Muscle layer of colon (tissue), 2 donors: ENCODE data around the gene MAP3K21.

Experiments used
- H3K27ac ChIP-seq: one replicate; pipeline ENCODE4 v1.7.0; 2013; ENCODE audit warnings: low read depth, mild to moderate bottlenecking, low read length, moderate library complexity
- H3K27me3 ChIP-seq, 2 donors: one replicate each; pipeline ENCODE4 v1.7.0; 2013; ENCODE audit warnings: low read length in 2 of 2, mild to moderate bottlenecking in 2 of 2; ENCODE audit not compliant: insufficient read depth in 2 of 2, control insufficient read depth in 1 of 2
- H3K36me3 ChIP-seq: one replicate; pipeline ENCODE4 v1.7.0; 2013; ENCODE audit warnings: mild to moderate bottlenecking, low read length; ENCODE audit not compliant: insufficient read depth
- H3K4me1 ChIP-seq: one replicate; pipeline ENCODE4 v1.7.0; 2013; ENCODE audit warnings: mild to moderate bottlenecking, low read length; ENCODE audit not compliant: insufficient read depth
- H3K4me3 ChIP-seq, 2 donors: one replicate each; pipeline ENCODE4 v1.7.0; 2013; ENCODE audit warnings: low read length in 2 of 2, low read depth in 1 of 2, mild to moderate bottlenecking in 1 of 2, moderate library complexity in 1 of 2
- H3K9ac ChIP-seq: one replicate; pipeline ENCODE4 v1.7.0; 2013; ENCODE audit warnings: low read length
- H3K9me3 ChIP-seq: one replicate; pipeline ENCODE4 v1.7.0; 2013; ENCODE audit warnings: mild to moderate bottlenecking, low read length
- donor health status: abdominal sarcoma.
- donor health status: Adenocarcinoma of cecum.

The MAP3K21 gene

DNA sequence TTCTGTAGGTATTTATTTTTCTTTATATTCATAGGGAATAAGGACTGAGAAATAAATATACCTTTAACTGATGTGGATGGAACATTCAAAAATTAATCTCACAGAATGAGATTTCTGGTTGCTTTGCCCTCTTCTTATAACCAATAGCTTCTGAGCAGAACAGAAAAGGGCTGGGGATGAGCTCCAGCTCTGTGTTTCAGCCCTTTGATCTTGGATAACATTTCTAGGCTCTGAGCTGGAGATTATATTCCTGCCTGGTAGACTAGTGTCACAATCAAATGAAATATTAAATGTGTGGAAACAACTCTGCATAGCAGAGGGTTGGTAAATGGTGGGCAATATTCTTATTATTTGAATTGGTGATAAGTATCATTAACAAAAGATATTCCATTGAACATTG, 14.6 kb downstream of the MAP3K21 start:
- Histone ChIP-seq H3K4me3 (no peak overlapping the region), H3K27ac (no peak overlapping the region), H3K9ac (no peak overlapping the region), H3K36me3 (no peaks in the 10 kb centered on the region), H3K4me1 (no peaks in the 10 kb centered on the region), H3K27me3 (peaks cover 0 to 5% of the 10 kb centered on the region in 2 donors), H3K9me3 (no peaks in the 10 kb centered on the region)

DNA sequence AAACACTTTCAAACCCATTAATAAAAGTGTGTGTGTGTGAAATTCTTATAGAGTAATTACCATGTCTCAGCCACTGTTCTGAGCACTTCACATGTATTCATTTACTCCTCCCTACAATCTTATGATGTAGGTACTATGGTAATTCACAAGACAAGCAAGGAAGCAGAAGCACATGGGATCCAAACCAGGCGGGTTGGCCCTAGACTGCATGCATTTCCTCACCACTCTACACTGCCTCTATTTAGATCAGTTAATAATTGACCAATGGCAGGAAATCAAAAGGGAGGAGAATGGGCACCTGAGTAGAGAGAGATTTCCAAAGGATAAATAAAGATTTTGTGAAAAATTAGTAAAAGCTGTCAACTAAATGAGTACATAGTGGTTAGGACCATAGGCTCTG, 15.7 kb downstream of the MAP3K21 start:
- Histone ChIP-seq H3K36me3 (no peaks in the 10 kb centered on the region), H3K9ac (no peak overlapping the region), H3K4me1 (no peaks in the 10 kb centered on the region), H3K9me3 (no peaks in the 10 kb centered on the region), H3K27me3 (peaks cover 0 to 5% of the 10 kb centered on the region in 2 donors), H3K27ac (no peak overlapping the region), H3K4me3 (no peak overlapping the region)

DNA sequence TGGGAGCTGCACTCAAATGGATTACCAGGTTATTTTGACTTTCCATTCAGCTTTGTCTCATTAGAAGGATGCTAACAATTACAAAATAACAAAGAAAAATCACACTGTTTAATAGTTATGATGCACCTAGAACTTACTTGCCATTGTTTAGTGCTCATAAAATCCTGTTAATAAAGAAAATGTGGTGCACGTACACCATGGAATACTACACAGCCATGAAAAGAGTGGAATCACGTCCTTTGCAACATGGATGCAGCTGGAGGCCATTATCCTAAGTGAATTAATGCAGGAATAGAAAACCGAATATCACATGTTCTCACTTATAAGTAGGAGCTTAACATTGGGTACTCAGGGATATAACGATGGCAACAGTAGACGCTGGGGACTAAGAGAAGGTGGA, 19.8 kb downstream of the MAP3K21 start:
- Histone ChIP-seq H3K9me3 (no peaks in the 10 kb centered on the region), H3K9ac (no peak overlapping the region), H3K4me3 (no peak overlapping the region), H3K4me1 (no peaks in the 10 kb centered on the region), H3K27ac (no peak overlapping the region), H3K36me3 (no peaks in the 10 kb centered on the region), H3K27me3 (peaks cover 0 to 5% of the 10 kb centered on the region in 2 donors)

DNA sequence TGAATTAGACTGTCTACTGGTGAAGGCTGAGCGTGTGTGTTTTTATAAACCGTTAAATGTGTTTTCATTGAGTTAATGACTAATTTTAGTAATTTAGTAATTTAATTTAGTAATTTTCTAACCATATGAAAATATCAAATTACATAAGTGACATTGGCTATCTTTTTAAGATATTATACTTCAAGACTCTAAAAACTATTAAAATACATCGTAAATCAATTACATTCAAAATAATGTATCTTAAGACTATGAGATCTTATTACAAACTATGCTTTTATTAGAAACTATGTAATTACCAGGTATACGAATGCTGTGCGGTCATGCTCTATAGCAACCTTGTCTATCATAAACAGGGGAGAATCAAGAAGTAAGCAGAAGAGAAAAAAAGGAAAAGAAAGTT, 21.6 kb downstream of the MAP3K21 start:
- no peaks in the 10 kb centered on the region for H3K9me3 ChIP-seq
- no peaks in the 10 kb centered on the region for H3K4me1 ChIP-seq
- no peak overlapping the region for H3K27ac ChIP-seq
- no peaks in the 10 kb centered on the region for H3K27me3 ChIP-seq
- H3K4me3 ChIP-seq: no peak overlapping the region
- no peak overlapping the region for H3K9ac ChIP-seq
- H3K36me3 ChIP-seq: no peaks in the 10 kb centered on the region

DNA sequence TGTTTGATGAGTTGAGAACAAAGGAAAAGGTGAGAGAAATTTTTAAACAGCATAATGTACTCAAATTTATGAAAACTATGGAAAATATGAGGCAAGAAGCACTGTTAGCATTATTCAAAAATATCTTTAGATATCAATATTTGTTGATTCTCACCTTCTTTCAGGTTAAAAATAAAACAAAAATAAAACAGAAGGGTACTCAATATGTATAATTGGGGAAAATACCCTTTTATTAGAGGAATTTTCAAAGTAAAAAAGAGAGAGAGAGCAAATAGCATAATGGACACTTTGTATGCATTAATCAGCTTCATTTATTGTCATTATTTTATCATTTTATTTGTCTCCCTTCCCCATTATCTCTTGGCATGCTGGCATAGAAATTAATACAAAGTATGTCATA, 27.5 kb downstream of the MAP3K21 start:
- Histone ChIP-seq H3K27me3 (no peaks in the 10 kb centered on the region), H3K9me3 (no peaks in the 10 kb centered on the region), H3K4me3 (no peak overlapping the region), H3K36me3 (no peaks in the 10 kb centered on the region), H3K9ac (no peak overlapping the region), H3K4me1 (no peaks in the 10 kb centered on the region), H3K27ac (no peak overlapping the region)

DNA sequence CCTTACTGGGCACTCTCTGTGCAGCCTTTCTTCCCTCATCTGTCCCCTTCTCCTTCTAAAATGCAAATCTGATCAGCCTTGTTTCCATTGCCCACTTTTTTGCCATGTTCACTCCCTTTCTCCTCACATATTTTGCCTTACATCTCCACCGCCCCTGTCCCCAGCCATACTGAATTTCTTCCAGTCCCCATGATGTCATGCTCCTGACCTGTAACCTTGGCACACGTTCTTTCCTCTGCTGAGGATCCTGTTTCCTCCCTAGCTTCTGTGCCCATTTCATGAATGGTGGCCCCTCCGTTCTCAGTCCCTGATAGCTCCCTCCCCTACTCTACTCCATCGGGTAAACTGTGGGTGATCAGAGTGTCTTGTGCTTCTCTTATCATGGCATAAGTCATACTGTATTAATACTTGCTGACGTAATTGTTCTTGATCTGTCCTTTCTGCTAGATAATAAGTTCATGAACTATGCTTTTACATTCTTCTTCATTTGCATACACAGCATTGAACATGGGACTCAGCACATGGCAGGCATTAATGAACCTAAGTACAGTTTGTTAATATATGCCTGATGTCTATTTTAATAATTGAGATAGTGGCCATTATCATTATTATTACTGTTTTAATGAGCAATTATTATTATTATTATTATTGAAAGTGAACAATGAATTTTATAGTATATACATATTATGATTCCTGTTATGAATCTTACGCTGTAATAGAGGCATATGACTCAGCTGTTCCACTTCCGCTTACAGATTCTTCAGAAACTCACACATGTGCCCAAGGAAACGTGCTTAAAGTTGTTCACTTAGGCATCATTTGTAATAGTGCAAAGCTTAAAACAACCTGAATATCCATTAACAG, 28.5 kb downstream of the MAP3K21 start:
- Histone ChIP-seq H3K4me1 (no peaks in the 10 kb centered on the region), H3K9ac (no peak overlapping the region), H3K9me3 (no peaks in the 10 kb centered on the region), H3K27me3 (no peaks in the 10 kb centered on the region), H3K4me3 (no peak overlapping the region), H3K27ac (no peak overlapping the region), H3K36me3 (no peaks in the 10 kb centered on the region)

DNA sequence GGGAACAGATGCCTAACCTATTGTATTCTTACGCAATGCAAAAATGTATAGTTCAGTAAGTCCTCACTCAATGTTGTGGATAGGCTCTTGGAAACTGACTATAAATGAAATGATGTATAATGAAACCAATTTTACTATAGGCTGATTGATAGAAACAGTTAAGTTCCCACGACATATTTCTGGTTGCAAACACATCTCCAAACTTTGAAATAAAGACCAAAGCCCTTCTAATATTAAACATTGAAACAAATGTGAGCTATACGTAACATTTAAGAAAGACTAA, 29.1 kb downstream of the MAP3K21 start:
- no peak overlapping the region for H3K27ac ChIP-seq
- H3K9me3 ChIP-seq: no peaks in the 10 kb centered on the region
- no peaks in the 10 kb centered on the region for H3K4me1 ChIP-seq
- H3K9ac ChIP-seq: no peak overlapping the region
- no peaks in the 10 kb centered on the region for H3K27me3 ChIP-seq
- no peaks in the 10 kb centered on the region for H3K36me3 ChIP-seq
- H3K4me3 ChIP-seq: no peak overlapping the region

DNA sequence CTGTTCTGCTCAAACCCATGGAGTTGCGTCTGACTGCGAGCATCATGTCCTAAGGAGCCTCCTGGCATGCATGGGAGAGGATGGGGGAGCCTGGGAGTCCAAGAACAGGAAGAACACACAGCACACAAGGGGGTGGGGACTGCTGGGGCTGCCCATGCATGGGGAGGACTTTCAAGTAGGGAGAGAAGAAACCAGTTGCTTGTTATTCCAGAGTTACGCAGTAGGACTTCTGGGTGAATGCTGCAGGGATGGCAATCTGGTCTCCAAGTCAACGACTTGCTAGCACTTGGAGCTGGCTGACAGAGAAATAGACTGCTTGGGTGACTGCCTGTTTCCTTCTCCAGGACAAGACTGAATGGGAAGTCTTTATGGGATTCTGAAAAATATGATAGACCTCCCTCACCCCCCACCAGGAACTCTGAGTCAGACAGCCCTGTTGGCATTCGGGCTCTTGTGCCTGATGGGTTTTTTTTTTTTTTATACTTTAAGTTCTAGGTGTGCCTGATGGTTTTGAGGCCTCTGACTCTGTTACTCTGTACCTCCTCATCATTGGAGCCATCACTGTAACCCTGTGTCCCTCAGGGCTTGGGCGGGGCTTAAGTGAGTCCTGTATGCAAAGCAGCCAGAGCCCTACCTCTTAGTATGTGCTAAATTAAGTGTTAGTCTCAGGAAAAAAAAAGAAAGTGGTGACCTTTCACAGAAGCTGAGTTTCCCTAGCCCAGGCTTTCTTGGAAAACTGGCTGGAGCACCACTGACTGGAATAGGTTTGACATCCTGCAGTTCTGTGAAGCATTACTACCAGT, 30.3 kb downstream of the MAP3K21 start:
- Histone ChIP-seq H3K9me3 (no peaks in the 10 kb centered on the region), H3K4me1 (no peaks in the 10 kb centered on the region), H3K9ac (no peak overlapping the region), H3K27me3 (no peaks in the 10 kb centered on the region), H3K36me3 (no peaks in the 10 kb centered on the region), H3K27ac (no peak overlapping the region), H3K4me3 (no peak overlapping the region)

DNA sequence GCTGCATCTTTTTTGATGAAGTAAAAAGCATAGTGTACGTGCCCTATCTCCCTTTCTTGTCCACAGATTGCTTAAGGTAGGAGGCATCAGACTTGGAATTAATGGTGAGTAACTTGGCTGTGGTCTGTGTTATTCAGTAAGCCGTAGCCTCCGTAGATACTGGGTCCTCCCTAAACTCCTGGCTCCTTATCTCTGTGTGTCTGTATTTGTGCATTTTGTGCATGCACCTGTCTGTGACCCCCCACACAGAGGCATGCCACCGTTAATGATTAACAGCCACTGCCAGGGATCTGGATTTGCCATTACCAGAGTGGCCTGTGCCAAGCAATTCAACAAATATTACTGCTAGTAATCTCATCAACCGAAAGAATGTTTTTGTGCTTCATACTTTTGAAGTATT, 31.9 kb downstream of the MAP3K21 start:
- H3K27ac ChIP-seq: no peak overlapping the region
- H3K4me1 ChIP-seq: no peaks in the 10 kb centered on the region
- H3K4me3 ChIP-seq: no peak overlapping the region
- H3K27me3 ChIP-seq: no peaks in the 10 kb centered on the region
- H3K9ac ChIP-seq: no peak overlapping the region
- H3K36me3 ChIP-seq: no peaks in the 10 kb centered on the region
- H3K9me3 ChIP-seq: no peaks in the 10 kb centered on the region

DNA sequence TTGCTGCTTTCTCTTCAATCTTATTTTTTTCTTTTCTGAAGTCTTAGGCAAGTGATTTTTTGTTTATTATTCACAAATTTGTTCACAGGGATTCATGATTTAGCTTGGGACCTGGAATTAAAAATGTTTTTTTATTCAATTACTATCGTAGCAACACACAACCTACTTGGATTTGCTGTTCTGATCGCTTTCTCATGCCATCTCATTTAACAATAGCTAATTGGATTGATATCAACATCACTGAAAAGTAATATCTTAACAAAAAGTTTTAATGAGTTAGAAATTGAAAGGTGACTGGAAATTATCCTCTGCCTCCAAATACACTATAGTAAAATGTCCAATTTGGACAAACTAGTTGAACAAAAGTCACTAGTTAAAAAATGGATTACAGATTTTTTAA, 32.4 kb downstream of the MAP3K21 start:
- no peaks in the 10 kb centered on the region for H3K36me3 ChIP-seq
- no peak overlapping the region for H3K4me3 ChIP-seq
- H3K27me3 ChIP-seq: no peaks in the 10 kb centered on the region
- no peak overlapping the region for H3K27ac ChIP-seq
- no peaks in the 10 kb centered on the region for H3K9me3 ChIP-seq
- no peak overlapping the region for H3K9ac ChIP-seq
- H3K4me1 ChIP-seq: no peaks in the 10 kb centered on the region

DNA sequence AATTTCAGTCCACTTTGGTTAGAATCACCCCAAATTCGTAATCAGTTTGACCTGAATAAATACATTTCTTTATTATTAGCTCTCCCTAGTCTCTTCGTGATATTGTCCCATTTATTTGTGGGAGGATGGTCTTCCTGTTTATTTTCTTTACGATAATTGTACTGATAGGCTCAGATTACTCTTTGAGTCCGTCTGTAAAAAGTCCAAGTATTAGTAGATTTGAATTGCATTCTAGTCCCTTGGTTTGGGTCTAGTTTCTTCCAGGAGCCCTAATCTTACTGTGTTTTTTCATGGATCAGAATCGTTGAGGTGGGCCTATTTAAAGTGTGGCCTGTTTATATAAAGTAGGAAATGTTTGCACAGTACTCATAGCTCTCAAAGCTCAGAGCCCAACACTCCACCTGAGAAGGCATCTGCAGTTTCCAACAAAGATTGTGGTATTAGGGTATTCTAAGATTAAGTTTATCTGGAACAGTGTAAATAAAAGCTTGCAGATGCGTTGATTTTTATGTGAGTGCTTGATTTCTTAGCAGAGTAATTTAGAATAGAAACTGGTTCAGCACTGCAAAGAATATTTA, 33.1 kb downstream of the MAP3K21 start:
- H3K27me3 ChIP-seq: no peaks in the 10 kb centered on the region
- H3K9ac ChIP-seq: no peak overlapping the region
- no peaks in the 10 kb centered on the region for H3K9me3 ChIP-seq
- no peak overlapping the region for H3K27ac ChIP-seq
- no peaks in the 10 kb centered on the region for H3K4me1 ChIP-seq
- no peaks in the 10 kb centered on the region for H3K36me3 ChIP-seq
- H3K4me3 ChIP-seq: no peak overlapping the region
